Type B pancreatic cell (in vitro differentiated cells): Measurements from ENCODE around the gene PCDHGA3. TPM values are rescaled to one million over a fixed set of nuclear protein-coding genes. Genes with fewer than 3 reads are reported as not detected.

Source experiments
- DNase-seq: peaks from one replicate; pipeline ENCODE4 v3.0.0; 2021; ENCODE audit warnings: mixed read lengths; ENCODE audit not compliant: unreplicated experiment; ENCODE audit errors: extremely low spot score
- H3K27ac Mint-ChIP-seq: 2 replicates; pipeline ENCODE4 v1.8.0; 2021; ENCODE audit warnings: mild to moderate bottlenecking, mixed read lengths
- H3K27me3 Mint-ChIP-seq: 2 replicates; pipeline ENCODE4 v1.8.0; 2021; ENCODE audit warnings: mixed read lengths
- H3K36me3 Mint-ChIP-seq: 2 replicates; pipeline ENCODE4 v1.8.0; 2021; ENCODE audit warnings: mixed read lengths
- H3K4me1 Mint-ChIP-seq: one replicate; pipeline ENCODE4 v1.8.0; 2021; ENCODE audit warnings: mixed read lengths; ENCODE audit not compliant: unreplicated experiment
- H3K4me3 Mint-ChIP-seq: 2 replicates; pipeline ENCODE4 v1.8.0; 2021; ENCODE audit warnings: mild to moderate bottlenecking, mixed read lengths
- H3K9me3 Mint-ChIP-seq: 2 replicates; pipeline ENCODE4 v1.8.0; 2021; ENCODE audit warnings: mixed read lengths
- total RNA-seq: library from RNA; stranded (reverse); gene quantifications from 2 replicates; pipeline ENCODE4 v1.2.1, GENCODE V29; 2021; ENCODE audit warnings: low replicate concordance
- TF ChIP-seq, protein P1 (sequence below): fragments of 200-600 bp; sonication (generic); conservative IDR thresholded peaks from 2 replicates; pipeline ENCODE4 v1.5.0; 2021; ENCODE audit warnings: antibody characterized with exemption, mild to moderate bottlenecking

PCDHGA3 gene
- total RNA-seq, 1 donor from 2014 or later: 0.27 TPM

DNA sequence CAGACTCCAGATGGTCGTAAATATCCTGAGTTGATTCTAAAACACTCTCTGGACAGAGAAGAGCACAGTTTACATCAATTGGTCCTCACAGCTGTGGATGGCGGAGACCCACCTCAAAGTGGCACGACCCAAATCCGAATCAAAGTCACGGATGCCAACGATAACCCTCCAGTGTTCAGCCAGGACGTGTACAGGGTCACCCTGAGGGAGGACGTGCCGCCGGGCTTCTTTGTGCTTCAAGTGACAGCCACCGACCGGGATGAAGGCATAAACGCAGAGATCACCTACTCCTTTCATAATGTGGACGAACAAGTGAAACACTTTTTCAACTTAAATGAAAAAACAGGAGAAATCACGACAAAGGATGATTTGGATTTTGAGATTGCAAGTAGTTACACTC lies 17.1 kb downstream of the PCDHGA3 start:
- Mint-ChIP-seq H3K36me3 (no peaks in the 10 kb centered on the region), H3K27me3 (no peaks in the 10 kb centered on the region), H3K4me1 (no peaks in the 10 kb centered on the region), H3K9me3 (peaks cover 14% of the 10 kb centered on the region), H3K27ac (no peak overlapping the region), H3K4me3 (no peak overlapping the region)
- no peak for DNase-seq
- TF ChIP-seq, protein P1, sequence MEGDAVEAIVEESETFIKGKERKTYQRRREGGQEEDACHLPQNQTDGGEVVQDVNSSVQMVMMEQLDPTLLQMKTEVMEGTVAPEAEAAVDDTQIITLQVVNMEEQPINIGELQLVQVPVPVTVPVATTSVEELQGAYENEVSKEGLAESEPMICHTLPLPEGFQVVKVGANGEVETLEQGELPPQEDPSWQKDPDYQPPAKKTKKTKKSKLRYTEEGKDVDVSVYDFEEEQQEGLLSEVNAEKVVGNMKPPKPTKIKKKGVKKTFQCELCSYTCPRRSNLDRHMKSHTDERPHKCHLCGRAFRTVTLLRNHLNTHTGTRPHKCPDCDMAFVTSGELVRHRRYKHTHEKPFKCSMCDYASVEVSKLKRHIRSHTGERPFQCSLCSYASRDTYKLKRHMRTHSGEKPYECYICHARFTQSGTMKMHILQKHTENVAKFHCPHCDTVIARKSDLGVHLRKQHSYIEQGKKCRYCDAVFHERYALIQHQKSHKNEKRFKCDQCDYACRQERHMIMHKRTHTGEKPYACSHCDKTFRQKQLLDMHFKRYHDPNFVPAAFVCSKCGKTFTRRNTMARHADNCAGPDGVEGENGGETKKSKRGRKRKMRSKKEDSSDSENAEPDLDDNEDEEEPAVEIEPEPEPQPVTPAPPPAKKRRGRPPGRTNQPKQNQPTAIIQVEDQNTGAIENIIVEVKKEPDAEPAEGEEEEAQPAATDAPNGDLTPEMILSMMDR: no peak

DNA sequence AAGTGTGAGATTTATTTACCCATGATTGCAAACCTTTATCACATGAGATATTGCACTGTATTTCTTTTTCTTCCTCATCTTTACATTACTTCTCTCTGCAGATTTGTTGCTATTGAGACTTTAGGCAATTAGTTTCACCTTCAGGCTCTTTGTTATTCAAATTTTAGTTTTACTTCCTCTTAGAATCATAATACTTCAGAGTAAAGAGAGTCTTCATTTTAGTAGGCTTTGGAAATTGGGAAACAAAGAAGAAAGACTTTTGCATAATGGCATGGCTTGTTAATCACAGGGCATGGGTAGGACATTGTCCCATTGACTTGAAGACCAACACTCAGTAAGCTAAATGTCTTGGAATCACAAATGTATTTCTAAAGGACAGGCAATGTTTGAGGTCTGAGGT lies 19.1 kb downstream of the PCDHGA3 start:
- Mint-ChIP-seq H3K27me3 (no peaks in the 10 kb centered on the region), H3K4me3 (no peak overlapping the region), H3K27ac (no peak overlapping the region), H3K9me3 (peaks cover 14% of the 10 kb centered on the region), H3K4me1 (no peaks in the 10 kb centered on the region), H3K36me3 (no peaks in the 10 kb centered on the region)
- TF ChIP-seq, protein P1: no peak
- DNase-seq: no peak

DNA sequence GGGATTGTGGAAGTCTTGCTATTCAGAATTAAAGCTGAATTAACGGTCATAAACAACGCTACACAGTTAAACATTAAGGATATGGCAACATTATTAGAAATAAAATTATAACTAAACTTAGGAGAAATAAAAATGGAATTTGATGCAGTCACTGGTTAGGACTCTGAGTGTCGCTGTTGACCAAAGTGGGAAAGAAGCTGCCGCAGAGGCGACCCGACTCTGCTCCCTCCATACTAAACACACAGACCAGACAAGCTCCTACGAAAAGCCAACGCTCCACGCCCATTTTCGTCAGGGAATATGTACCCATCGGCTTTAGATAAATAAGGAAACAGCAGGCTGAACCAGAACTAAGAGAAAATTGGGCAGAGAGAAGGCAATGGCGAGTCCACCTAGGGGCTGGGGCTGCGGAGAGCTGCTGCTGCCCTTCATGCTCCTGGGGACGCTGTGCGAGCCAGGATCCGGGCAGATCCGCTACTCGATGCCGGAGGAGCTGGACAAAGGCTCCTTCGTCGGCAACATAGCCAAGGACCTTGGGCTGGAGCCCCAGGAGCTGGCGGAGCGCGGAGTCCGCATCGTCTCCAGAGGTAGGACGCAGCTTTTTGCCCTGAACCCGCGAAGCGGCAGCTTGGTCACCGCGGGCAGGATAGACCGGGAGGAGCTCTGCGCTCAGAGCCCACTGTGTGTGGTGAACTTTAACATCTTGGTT lies 20.5 kb downstream of the PCDHGA3 start, which contains the start of gene PCDHGA5:
TSS of gene PCDHGA5 (plus strand) at position 211 of the 709 bp plus-strand sequence. CDS start at position 380, 169 bp downstream.
- no peak for DNase-seq
- no peak within 1 kb of the TSS for H3K27ac Mint-ChIP-seq
- H3K9me3 Mint-ChIP-seq: peaks cover 10% of the 10 kb centered on the region
- no peaks in the 10 kb centered on the region for H3K4me1 Mint-ChIP-seq
- no peak within 1 kb of the TSS for H3K4me3 Mint-ChIP-seq
- TF ChIP-seq, protein P1: no peak
- H3K36me3 Mint-ChIP-seq: no peaks in the 10 kb centered on the region
- H3K27me3 Mint-ChIP-seq: no peaks in the 10 kb centered on the region

DNA sequence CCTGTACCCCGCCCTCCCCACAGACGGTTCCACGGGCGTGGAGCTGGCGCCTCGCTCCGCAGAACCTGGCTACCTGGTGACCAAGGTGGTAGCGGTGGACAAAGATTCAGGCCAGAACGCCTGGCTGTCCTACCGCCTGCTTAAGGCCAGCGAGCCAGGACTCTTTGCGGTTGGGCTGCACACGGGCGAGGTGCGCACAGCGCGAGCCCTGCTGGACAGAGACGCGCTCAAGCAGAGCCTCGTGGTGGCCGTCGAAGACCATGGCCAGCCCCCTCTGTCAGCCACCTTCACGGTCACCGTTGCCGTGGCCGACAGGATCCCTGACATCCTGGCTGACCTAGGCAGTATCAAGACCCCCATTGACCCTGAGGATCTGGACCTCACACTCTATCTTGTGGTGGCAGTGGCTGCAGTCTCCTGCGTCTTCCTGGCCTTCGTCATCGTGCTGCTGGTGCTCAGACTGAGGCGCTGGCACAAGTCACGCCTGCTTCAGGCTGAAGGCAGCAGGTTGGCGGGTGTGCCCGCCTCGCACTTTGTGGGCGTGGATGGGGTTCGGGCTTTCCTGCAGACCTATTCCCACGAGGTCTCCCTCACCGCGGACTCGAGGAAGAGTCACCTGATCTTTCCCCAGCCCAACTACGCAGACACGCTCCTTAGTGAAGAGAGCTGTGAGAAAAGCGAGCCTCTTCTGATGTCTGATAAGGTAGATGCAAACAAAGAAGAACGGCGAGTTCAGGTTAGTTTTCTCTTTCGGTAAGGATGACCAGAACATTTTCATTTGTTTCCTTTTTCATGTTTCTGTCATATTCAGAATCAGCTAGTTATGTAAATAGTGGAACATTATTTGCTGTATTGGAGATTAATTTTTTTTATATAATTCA lies 22.6 kb downstream of the PCDHGA3 start:
- Mint-ChIP-seq H3K27ac (no peak overlapping the region), H3K36me3 (no peaks in the 10 kb centered on the region), H3K4me1 (no peaks in the 10 kb centered on the region), H3K4me3 (no peak overlapping the region), H3K27me3 (no peaks in the 10 kb centered on the region), H3K9me3 (peaks cover 5% of the 10 kb centered on the region)
- TF ChIP-seq, protein P1: no peak
- no peak for DNase-seq

DNA sequence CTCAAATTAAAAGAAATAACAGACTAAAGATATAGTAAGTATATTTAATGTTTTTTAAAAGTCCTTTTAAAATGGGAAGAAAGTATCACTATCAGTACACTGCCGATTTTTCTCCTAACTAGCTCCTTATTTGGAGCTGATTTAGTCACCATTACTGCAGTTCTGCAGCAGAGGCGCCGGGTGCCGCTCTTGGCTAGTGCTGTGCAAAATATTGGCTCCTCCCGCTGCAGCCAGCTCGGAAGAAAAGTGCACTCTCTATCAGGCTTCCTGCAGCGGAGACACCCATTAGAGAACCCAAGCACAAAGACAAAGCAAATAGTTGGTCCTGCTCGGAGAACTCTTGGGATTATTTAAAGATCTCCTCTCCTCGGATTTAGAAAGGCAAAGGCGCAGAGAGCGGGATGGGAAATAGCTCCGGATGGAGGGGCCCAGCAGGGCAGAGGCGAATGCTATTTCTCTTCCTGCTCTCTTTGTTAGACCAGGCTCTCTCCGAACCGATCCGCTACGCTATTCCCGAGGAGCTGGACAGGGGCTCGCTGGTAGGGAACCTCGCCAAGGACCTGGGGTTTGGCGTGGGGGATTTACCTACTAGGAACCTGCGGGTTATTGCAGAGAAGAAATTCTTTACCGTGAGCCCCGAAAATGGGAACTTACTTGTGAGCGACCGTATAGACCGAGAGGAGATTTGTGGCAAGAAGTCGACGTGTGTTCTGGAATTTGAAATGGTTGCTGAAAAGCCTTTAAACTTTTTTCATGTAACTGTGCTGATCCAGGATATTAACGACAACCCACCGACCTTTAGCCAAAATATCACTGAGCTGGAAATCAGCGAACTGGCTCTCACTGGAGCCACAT lies 26.6 kb downstream of the PCDHGA3 start, which contains the start of gene PCDHGB3:
TSS of gene PCDHGB3 (plus strand) at position 249 of the 855 bp plus-strand sequence. CDS start at position 402, 153 bp downstream.
- H3K27me3 Mint-ChIP-seq: no peaks in the 10 kb centered on the region
- no peak for DNase-seq
- H3K4me1 Mint-ChIP-seq: no peaks in the 10 kb centered on the region
- no peak within 1 kb of the TSS for H3K27ac Mint-ChIP-seq
- H3K36me3 Mint-ChIP-seq: peaks cover 3% of the 10 kb centered on the region
- TF ChIP-seq, protein P1: no peak
- peaks cover 4% of the 10 kb centered on the region for H3K9me3 Mint-ChIP-seq
- H3K4me3 Mint-ChIP-seq: no peak within 1 kb of the TSS
